Vagina (tissue), 2 donors: Measurements from ENCODE around the gene RFTN1. TPM values are rescaled to one million over a fixed set of nuclear protein-coding genes. Genes with fewer than 3 reads are reported as not detected.

Source experiments
- DNase-seq, 2 donors: peaks; one replicate each; pipeline ENCODE4 v3.0.0-alpha.2; 2017; ENCODE audit errors: extremely low spot score in 2 of 2
- H3K27ac ChIP-seq: fragments of 200-600 bp; sonication (generic); one replicate; pipeline ENCODE4 v1.5.1; 2019
- H3K27me3 ChIP-seq: fragments of 200-600 bp; sonication (generic); one replicate; pipeline ENCODE4 v1.5.1; 2019
- H3K36me3 ChIP-seq, 2 donors: fragments of 200-600 bp; sonication (generic); one replicate each; pipeline ENCODE4 v1.5.1; 2017 to 2019
- H3K4me1 ChIP-seq: fragments of 200-600 bp; sonication (generic); one replicate; pipeline ENCODE4 v1.5.1; 2019
- H3K4me3 ChIP-seq, 2 donors: fragments of 200-600 bp; sonication (generic); 1 replicate in 1 of 2; 2 replicates in 1 of 2; pipeline ENCODE4 v1.5.1; 2016 to 2019
- H3K9me3 ChIP-seq: fragments of 200-600 bp; sonication (generic); one replicate; pipeline ENCODE4 v1.5.1; 2019
- POLR2A ChIP-seq, 2 donors: fragments of 450-650 bp; IDR thresholded peaks; one replicate each; pipeline ENCODE4 v1.6.1; 2017; ENCODE audit warnings: antibody characterized with exemption in 2 of 2, mild to moderate bottlenecking in 2 of 2, moderate library complexity in 2 of 2
- POLR2AphosphoS5 ChIP-seq, 2 donors: sonication (generic); formaldehyde crosslinking; IDR thresholded peaks; one replicate each; pipeline ENCODE4 v1.9.0; 2017; ENCODE audit warnings: antibody characterized with exemption in 2 of 2, mild to moderate bottlenecking in 2 of 2, low read depth in 1 of 2; ENCODE audit not compliant: insufficient read depth in 1 of 2
- intact Hi-C: fragments of 100-400 bp; cut with DNase I; formaldehyde crosslinking; loops from one replicate; pipeline ENCODE4 v1.15.1; 2023
- total RNA-seq: library from RNA; depleted of rRNA; stranded (reverse); fragments of >200 nt; gene quantifications from one replicate; pipeline ENCODE4 v1.2.3, GENCODE V29; 2016
- TF ChIP-seq, protein P1 (sequence below), 3 experiments: fragments of 450-650 bp in 2 of 3; fragments of 200-600 bp in 1 of 3; sonication (generic) in 1 of 3; IDR thresholded peaks; one replicate each; pipeline ENCODE4 v1.5.1; 2017 to 2019; ENCODE audit warnings: antibody characterized with exemption in 3 of 3, mild to moderate bottlenecking in 2 of 3, moderate library complexity in 2 of 3

Gene RFTN1
- total RNA-seq, 1 donor from 2014 or later = 47.4 TPM

GRCh38 chr3:16288664-16289063 lies 224.8 kb downstream of the RFTN1 start:
- no peak overlapping the region for H3K27ac ChIP-seq
- intact Hi-C loops = no loop called here
- DNase-seq = no peak
- no peak overlapping the region for H3K4me3 ChIP-seq
- H3K36me3 ChIP-seq = peaks cover 0 to 7% of the 10 kb centered on the region in 2 donors
- no peaks in the 10 kb centered on the region for H3K9me3 ChIP-seq
- no peaks in the 10 kb centered on the region for H3K27me3 ChIP-seq
- no peaks in the 10 kb centered on the region for H3K4me1 ChIP-seq
- TF ChIP-seq POLR2A (IDR thresholded peaks at IDR 0.05) = no peak

- intact Hi-C loops = no loop called here
- Histone ChIP-seq H3K9me3 (no peaks in the 10 kb centered on the region), H3K27me3 (no peaks in the 10 kb centered on the region), H3K27ac (peak overlapping the region; percentile 27), H3K4me1 (no peaks in the 10 kb centered on the region), H3K36me3 (peaks cover 0 to 7% of the 10 kb centered on the region in 2 donors), H3K4me3 (peak overlapping the region in 1 of 2 donors; percentile 22)
- TF ChIP-seq POLR2A (IDR thresholded peaks at IDR 0.05) = no peak
- TF ChIP-seq, protein P1, sequence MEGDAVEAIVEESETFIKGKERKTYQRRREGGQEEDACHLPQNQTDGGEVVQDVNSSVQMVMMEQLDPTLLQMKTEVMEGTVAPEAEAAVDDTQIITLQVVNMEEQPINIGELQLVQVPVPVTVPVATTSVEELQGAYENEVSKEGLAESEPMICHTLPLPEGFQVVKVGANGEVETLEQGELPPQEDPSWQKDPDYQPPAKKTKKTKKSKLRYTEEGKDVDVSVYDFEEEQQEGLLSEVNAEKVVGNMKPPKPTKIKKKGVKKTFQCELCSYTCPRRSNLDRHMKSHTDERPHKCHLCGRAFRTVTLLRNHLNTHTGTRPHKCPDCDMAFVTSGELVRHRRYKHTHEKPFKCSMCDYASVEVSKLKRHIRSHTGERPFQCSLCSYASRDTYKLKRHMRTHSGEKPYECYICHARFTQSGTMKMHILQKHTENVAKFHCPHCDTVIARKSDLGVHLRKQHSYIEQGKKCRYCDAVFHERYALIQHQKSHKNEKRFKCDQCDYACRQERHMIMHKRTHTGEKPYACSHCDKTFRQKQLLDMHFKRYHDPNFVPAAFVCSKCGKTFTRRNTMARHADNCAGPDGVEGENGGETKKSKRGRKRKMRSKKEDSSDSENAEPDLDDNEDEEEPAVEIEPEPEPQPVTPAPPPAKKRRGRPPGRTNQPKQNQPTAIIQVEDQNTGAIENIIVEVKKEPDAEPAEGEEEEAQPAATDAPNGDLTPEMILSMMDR (IDR thresholded peaks at IDR 0.05) = no peak
- TF ChIP-seq POLR2AphosphoS5 (IDR thresholded peaks at IDR 0.05; ENCODE audit: insufficient read depth in 1 of 2, low read depth in 1 of 2) = no peak
- no peak for DNase-seq
Observed at GRCh38 chr3:16286751-16287543, 226.6 kb downstream of the RFTN1 start.

DNA sequence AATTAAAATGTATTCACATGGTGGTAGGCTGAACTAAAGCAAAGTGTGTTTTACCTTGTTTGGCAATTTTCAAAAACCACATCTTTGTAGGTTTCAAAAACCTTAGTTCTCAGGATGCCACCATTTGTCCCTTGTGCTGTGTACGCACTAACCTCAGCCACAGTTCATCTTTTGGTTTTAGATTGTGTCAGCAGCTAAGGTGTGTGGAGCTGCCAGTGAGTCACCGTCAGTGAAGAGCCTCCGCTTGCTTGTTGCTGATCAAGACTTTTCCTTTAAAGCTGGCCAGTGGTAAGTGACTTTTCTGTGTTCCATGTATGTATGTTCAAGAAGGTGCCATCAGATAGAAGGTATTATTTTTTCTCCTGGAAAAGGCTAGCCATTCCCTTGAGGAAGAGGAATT lies 227.3 kb downstream of the RFTN1 start:
- Histone ChIP-seq H3K9me3 (no peaks in the 10 kb centered on the region), H3K27me3 (no peaks in the 10 kb centered on the region), H3K4me3 (peak overlapping the region in 1 of 2 donors; percentile 22), H3K4me1 (no peaks in the 10 kb centered on the region), H3K27ac (peak overlapping the region; percentile 27), H3K36me3 (peaks cover 0 to 7% of the 10 kb centered on the region in 2 donors)
- TF ChIP-seq POLR2A (IDR thresholded peaks at IDR 0.05) = peak in 1 of 2 donors; percentile 11
- no peak for TF ChIP-seq POLR2AphosphoS5 (IDR thresholded peaks at IDR 0.05; ENCODE audit: insufficient read depth in 1 of 2, low read depth in 1 of 2)
- no peak for DNase-seq
- intact Hi-C loops = no loop called here

- H3K36me3 ChIP-seq = peaks cover 0 to 7% of the 10 kb centered on the region in 2 donors
- no peaks in the 10 kb centered on the region for H3K4me1 ChIP-seq
- intact Hi-C loops = no loop called here
- TF ChIP-seq, protein P1 (IDR thresholded peaks at IDR 0.05) = no peak
- no peak for TF ChIP-seq POLR2A (IDR thresholded peaks at IDR 0.05)
- no peak for TF ChIP-seq POLR2AphosphoS5 (IDR thresholded peaks at IDR 0.05; ENCODE audit: insufficient read depth in 1 of 2, low read depth in 1 of 2)
- DNase-seq = no peak
- no peak overlapping the region for H3K27ac ChIP-seq
- H3K9me3 ChIP-seq = no peaks in the 10 kb centered on the region
- H3K27me3 ChIP-seq = no peaks in the 10 kb centered on the region
- H3K4me3 ChIP-seq = no peak overlapping the region
Observed at GRCh38 chr3:16284633-16285032, 228.9 kb downstream of the RFTN1 start.

GRCh38 chr3:16280671-16281070 lies 232.8 kb downstream of the RFTN1 start:
- Histone ChIP-seq H3K36me3 (peaks cover 0 to 8% of the 10 kb centered on the region in 2 donors), H3K4me3 (no peak overlapping the region), H3K9me3 (no peaks in the 10 kb centered on the region), H3K27me3 (no peaks in the 10 kb centered on the region), H3K4me1 (no peaks in the 10 kb centered on the region), H3K27ac (no peak overlapping the region)
- intact Hi-C loops = no loop called here
- TF ChIP-seq, protein P1 (IDR thresholded peaks at IDR 0.05) = no peak
- TF ChIP-seq POLR2A (IDR thresholded peaks at IDR 0.05) (no peak), POLR2AphosphoS5 (IDR thresholded peaks at IDR 0.05; ENCODE audit: insufficient read depth in 1 of 2, low read depth in 1 of 2) (no peak)
- no peak for DNase-seq
